ENCODE data around the gene CCDC28B.

Gene CCDC28B

GRCh38 chr1:32195531-32195930 lies 4.9 kb upstream of the CCDC28B start:
- DNase-seq: no peak

GRCh38 chr1:32195972-32196823 lies 4.2 kb upstream of the CCDC28B start:
- DNase-seq: no peak

- no peak for DNase-seq
Measured at GRCh38 chr1:32197074-32197473, 3.3 kb upstream of the CCDC28B start.

- no peak for DNase-seq
Measured at GRCh38 chr1:32197837-32198236, 2.6 kb upstream of the CCDC28B start.

GRCh38 chr1:32198237-32199042 lies 2.0 kb upstream of the CCDC28B start:
- DNase-seq: no peak

- no peak for DNase-seq
Measured at GRCh38 chr1:32199043-32199716, 1.2 kb upstream of the CCDC28B start.

- peak; percentile 14 for DNase-seq
Measured at GRCh38 chr1:32199717-32200072, 700 bp upstream of the CCDC28B start.

- DNase-seq: peak; percentile 12
Measured at GRCh38 chr1:32201011-32201855, 838 bp downstream of the CCDC28B start.

GRCh38 chr1:32204943-32205361 lies 4.6 kb downstream of the CCDC28B start:
- no peak for DNase-seq

- DNase-seq: peak; percentile 82
Measured at GRCh38 chr1:32205401-32206370, 5.3 kb downstream of the CCDC28B start, which contains the start of gene IQCC. Gene IQCC (plus strand): TSS chr1:32205671. CDS start chr1:32205682, 11 bp downstream.

- DNase-seq: no peak
Measured at GRCh38 chr1:32208469-32208868, 8.1 kb downstream of the CCDC28B start.

GRCh38 chr1:32208891-32209328 lies 8.5 kb downstream of the CCDC28B start, which contains the start of gene DCDC2B:
Gene DCDC2B (plus strand): TSS chr1:32209089. CDS start chr1:32209094, 5 bp downstream.
- peak; percentile 59 for DNase-seq

- peak; percentile 62 for DNase-seq
Measured at GRCh38 chr1:32215629-32216480, 15.5 kb downstream of the CCDC28B start.

- no peak for DNase-seq
Measured at GRCh38 chr1:32216566-32216965, 16.2 kb downstream of the CCDC28B start.

GRCh38 chr1:32219022-32219421 lies 18.6 kb downstream of the CCDC28B start:
- no peak for DNase-seq

GRCh38 chr1:32220746-32221580 lies 20.6 kb downstream of the CCDC28B start:
- DNase-seq: peak; percentile 60

GRCh38 chr1:32221581-32221979 lies 21.2 kb downstream of the CCDC28B start:
- DNase-seq: no peak

GRCh38 chr1:32221980-32222755 lies 21.8 kb downstream of the CCDC28B start, which contains the start of the genes EIF3I and TMEM234:
Gene EIF3I (plus strand): TSS chr1:32222407. CDS start chr1:32222442, 35 bp downstream.
Gene TMEM234 (minus strand): TSS chr1:32222353. CDS start chr1:32222322, 31 bp downstream.
- DNase-seq: peak; percentile 84

Measured in NCI-H510A (cell line).